HG03432 (cell line): ENCODE results near the gene OAS2.

Experiments used
- ATAC-seq: cut with Tn5 transposase; IDR thresholded peaks from one replicate; pipeline ENCODE4 v1.9.1; 2021; ENCODE audit warnings: mild to moderate bottlenecking, moderate library complexity; ENCODE audit not compliant: unreplicated experiment

OAS2 gene

GRCh38 chr12:113056631-113057488 lies 78.5 kb downstream of the OAS2 start, which contains the start of gene DTX1:
TSS of gene DTX1 (plus strand) at chr12:113056730. CDS start at chr12:113058193, 1,463 bp downstream.
- no peak for ATAC-seq

- no peak for ATAC-seq
Measured at GRCh38 chr12:113057565-113058485, 79.5 kb downstream of the OAS2 start.

GRCh38 chr12:113058553-113058952 lies 80.2 kb downstream of the OAS2 start:
- no peak for ATAC-seq

GRCh38 chr12:113059071-113059595 lies 80.8 kb downstream of the OAS2 start:
- ATAC-seq = no peak

- no peak for ATAC-seq
Measured at GRCh38 chr12:113060336-113060960, 82.1 kb downstream of the OAS2 start.

GRCh38 chr12:113061061-113061694 lies 82.9 kb downstream of the OAS2 start:
- ATAC-seq = no peak
